Stimulated activated naive B cell treated with anti-CD40 and anti-IgM and Interleukin-4, amounts not matched to agents 10 μg/mL and 1 μg/mL and 100 μg/mL, for 72 hours (primary cell): ENCODE results near the gene KCNJ18.
"Not testable (repeated sequence)": the region's sequence is repeated elsewhere in the genome, so short reads cannot be mapped to it uniquely, and the experiment has no call there.

Experiments used
- ATAC-seq, 2 donors: fragments of 150-1000 bp; cut with Tn5 transposase; replicated peaks; 2 replicates each; pipeline ENCODE4 v1.10.0; 2021; ENCODE audit warnings: moderate library complexity in 1 of 2
- DNase-seq: peaks from one replicate; pipeline ENCODE4 v3.0.0; 2021
- H3K27ac Mint-ChIP-seq: one replicate; pipeline ENCODE4 v1.8.0; 2022; ENCODE audit warnings: mild to moderate bottlenecking, mixed read lengths
- H3K27me3 Mint-ChIP-seq, 2 donors: one replicate each; pipeline ENCODE4 v1.8.0; 2022; ENCODE audit warnings: mixed read lengths in 2 of 2
- H3K36me3 Mint-ChIP-seq, 2 donors: one replicate each; pipeline ENCODE4 v1.8.0; 2022; ENCODE audit warnings: mixed read lengths in 2 of 2, mild to moderate bottlenecking in 1 of 2
- H3K4me1 Mint-ChIP-seq, 2 donors: one replicate each; pipeline ENCODE4 v1.8.0; 2022; ENCODE audit warnings: mixed read lengths in 2 of 2, mild to moderate bottlenecking in 1 of 2
- H3K4me3 Mint-ChIP-seq, 2 donors: one replicate each; pipeline ENCODE4 v1.8.0; 2022; ENCODE audit warnings: mild to moderate bottlenecking in 2 of 2, mixed read lengths in 2 of 2, moderate library complexity in 1 of 2
- H3K9me3 Mint-ChIP-seq, 2 donors: one replicate each; pipeline ENCODE4 v1.8.0; 2022; ENCODE audit warnings: mixed read lengths in 2 of 2, mild to moderate bottlenecking in 1 of 2

KCNJ18 gene

GRCh38 chr17:21738877-21739474 is 46.7 kb downstream of the KCNJ18 start:
- DNase-seq, H3K27ac Mint-ChIP-seq, H3K4me1 Mint-ChIP-seq, H3K27me3 Mint-ChIP-seq, H3K4me3 Mint-ChIP-seq, H3K36me3 Mint-ChIP-seq, H3K9me3 Mint-ChIP-seq: not testable (repeated sequence)
- ATAC-seq, result peak; percentile 68 to 72

GRCh38 chr17:21739485-21739884 is 47.2 kb downstream of the KCNJ18 start:
- H3K9me3 Mint-ChIP-seq, H3K4me1 Mint-ChIP-seq, H3K36me3 Mint-ChIP-seq, H3K27me3 Mint-ChIP-seq, H3K27ac Mint-ChIP-seq, H3K4me3 Mint-ChIP-seq, DNase-seq: not testable (repeated sequence)
- ATAC-seq, result peak; percentile 70 to 77

- not testable (repeated sequence) for DNase-seq
Observed at GRCh38 chr17:21740836-21741235, 48.5 kb downstream of the KCNJ18 start.

GRCh38 chr17:21741520-21741919 is 49.2 kb downstream of the KCNJ18 start:
- not testable (repeated sequence) for ATAC-seq, H3K9me3 Mint-ChIP-seq, DNase-seq, H3K4me3 Mint-ChIP-seq, H3K27me3 Mint-ChIP-seq, H3K4me1 Mint-ChIP-seq, H3K27ac Mint-ChIP-seq, H3K36me3 Mint-ChIP-seq

More at GRCh38 chr17:21740836-21741235, 48.5 kb downstream of the KCNJ18 start:
- ATAC-seq, H3K4me3 Mint-ChIP-seq, H3K9me3 Mint-ChIP-seq, H3K36me3 Mint-ChIP-seq, H3K4me1 Mint-ChIP-seq, H3K27me3 Mint-ChIP-seq, H3K27ac Mint-ChIP-seq: not testable (repeated sequence)

- no peaks in the 10 kb centered on the region for H3K27me3 Mint-ChIP-seq
- no peaks in the 10 kb centered on the region for H3K4me1 Mint-ChIP-seq
- ATAC-seq (no peak), DNase-seq (no peak)
- peaks cover 0 to 1% of the 10 kb centered on the region in 2 donors for H3K9me3 Mint-ChIP-seq
- no peaks in the 10 kb centered on the region for H3K36me3 Mint-ChIP-seq
- H3K27ac Mint-ChIP-seq, result no peak overlapping the region
- H3K4me3 Mint-ChIP-seq, result no peak overlapping the region
Observed at GRCh38 chr17:21742326-21742725, 50.0 kb downstream of the KCNJ18 start.

- H3K4me1 Mint-ChIP-seq, H3K4me3 Mint-ChIP-seq, H3K36me3 Mint-ChIP-seq, ATAC-seq, DNase-seq, H3K27ac Mint-ChIP-seq, H3K27me3 Mint-ChIP-seq, H3K9me3 Mint-ChIP-seq: not testable (repeated sequence)
Observed at GRCh38 chr17:21744151-21744550, 51.8 kb downstream of the KCNJ18 start.

- H3K36me3 Mint-ChIP-seq, H3K9me3 Mint-ChIP-seq, H3K27me3 Mint-ChIP-seq, H3K4me1 Mint-ChIP-seq, DNase-seq, ATAC-seq, H3K27ac Mint-ChIP-seq, H3K4me3 Mint-ChIP-seq: not testable (repeated sequence)
Observed at GRCh38 chr17:21744621-21745020, 52.3 kb downstream of the KCNJ18 start.

- H3K4me1 Mint-ChIP-seq, H3K4me3 Mint-ChIP-seq, H3K27ac Mint-ChIP-seq, DNase-seq, H3K36me3 Mint-ChIP-seq, H3K9me3 Mint-ChIP-seq, H3K27me3 Mint-ChIP-seq: not testable (repeated sequence)
- ATAC-seq, result peak in 1 of 2 donors; percentile 31
Observed at GRCh38 chr17:21745385-21746054, 53.2 kb downstream of the KCNJ18 start.

- H3K36me3 Mint-ChIP-seq, H3K27ac Mint-ChIP-seq, H3K4me3 Mint-ChIP-seq, H3K9me3 Mint-ChIP-seq, ATAC-seq, DNase-seq, H3K4me1 Mint-ChIP-seq, H3K27me3 Mint-ChIP-seq: not testable (repeated sequence)
Observed at GRCh38 chr17:21746415-21746814, 54.1 kb downstream of the KCNJ18 start.

GRCh38 chr17:21747195-21747915 is 55.0 kb downstream of the KCNJ18 start:
- ATAC-seq, H3K27me3 Mint-ChIP-seq, DNase-seq, H3K4me3 Mint-ChIP-seq, H3K4me1 Mint-ChIP-seq, H3K36me3 Mint-ChIP-seq, H3K27ac Mint-ChIP-seq, H3K9me3 Mint-ChIP-seq: not testable (repeated sequence)

GRCh38 chr17:21748686-21749085 is 56.4 kb downstream of the KCNJ18 start:
- H3K4me1 Mint-ChIP-seq, H3K36me3 Mint-ChIP-seq, H3K9me3 Mint-ChIP-seq, ATAC-seq, H3K27ac Mint-ChIP-seq, DNase-seq, H3K4me3 Mint-ChIP-seq, H3K27me3 Mint-ChIP-seq: not testable (repeated sequence)

GRCh38 chr17:21749696-21750531 is 57.6 kb downstream of the KCNJ18 start:
- H3K4me1 Mint-ChIP-seq, DNase-seq, H3K9me3 Mint-ChIP-seq, H3K27me3 Mint-ChIP-seq, H3K4me3 Mint-ChIP-seq, H3K27ac Mint-ChIP-seq, H3K36me3 Mint-ChIP-seq, ATAC-seq: not testable (repeated sequence)

- not testable (repeated sequence) for DNase-seq, H3K36me3 Mint-ChIP-seq, H3K27me3 Mint-ChIP-seq, H3K4me3 Mint-ChIP-seq, H3K9me3 Mint-ChIP-seq, ATAC-seq, H3K4me1 Mint-ChIP-seq, H3K27ac Mint-ChIP-seq
Observed at GRCh38 chr17:21751111-21751510, 58.8 kb downstream of the KCNJ18 start.
